ENCODE measurements around the gene DTX3. TPM values are rescaled to one million over a fixed set of nuclear protein-coding genes. Genes with fewer than 3 reads are reported as not detected.
"Not testable (repeated sequence)": the region's sequence is repeated elsewhere in the genome, so short reads cannot be mapped to it uniquely, and the experiment has no call there.

DTX3 gene
- polyA plus RNA-seq, 3 donors = 8.4 to 23.3 (median 14.5) TPM

DNA sequence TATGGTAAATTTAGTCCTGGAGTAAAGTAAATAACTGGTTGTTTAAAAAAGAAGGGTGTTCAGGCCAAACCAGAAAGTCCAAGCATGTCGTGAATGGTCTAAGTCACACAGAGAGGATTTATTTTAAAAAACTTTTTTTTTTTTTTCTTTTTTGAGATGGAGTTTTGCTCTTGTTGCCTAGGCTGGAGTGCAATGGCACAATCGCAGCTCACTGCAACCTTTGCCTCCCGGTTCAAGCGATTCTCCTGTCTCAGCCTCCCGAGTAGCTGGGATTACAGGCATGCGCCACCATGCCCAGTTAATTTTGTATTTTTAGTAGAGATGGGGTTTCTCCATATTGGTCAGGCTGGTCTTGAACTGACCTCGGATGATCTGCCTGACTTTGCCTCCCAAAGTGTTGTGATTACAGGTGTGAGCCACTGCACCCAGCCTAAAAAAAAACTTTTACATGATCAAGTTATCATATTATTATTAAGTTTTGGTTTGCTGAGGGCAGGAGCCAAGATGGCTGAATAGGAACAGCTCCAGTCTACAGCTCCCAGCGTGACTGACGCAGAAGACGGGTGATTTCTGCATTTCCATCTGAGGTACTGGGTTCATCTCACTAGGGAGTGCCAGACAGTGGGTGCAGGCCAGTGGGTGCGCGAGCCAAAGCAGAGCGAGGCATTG lies 41.5 kb downstream of the DTX3 start:
- WGBS, 3 donors = 64 to 79% (median 77%) methylated on average over 11 to 13 of the region's 13 CpGs

DNA sequence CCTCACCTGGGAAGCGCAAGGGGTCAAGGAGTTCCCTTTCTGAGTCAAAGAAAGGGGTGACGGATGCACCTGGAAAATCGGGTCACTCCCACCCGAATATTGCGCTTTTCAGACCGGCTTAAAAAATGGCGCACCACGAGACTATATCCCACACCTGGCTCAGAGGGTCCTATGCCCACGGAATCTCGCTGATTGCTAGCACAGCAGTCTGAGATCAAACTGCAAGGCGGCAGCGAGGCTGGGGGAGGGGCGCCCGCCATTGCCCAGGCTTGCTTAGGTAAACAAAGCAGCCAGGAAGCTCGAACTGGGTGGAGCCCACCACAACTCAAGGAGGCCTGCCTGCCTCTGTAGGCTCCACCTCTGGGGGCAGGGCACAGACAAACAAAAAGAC lies 42.0 kb downstream of the DTX3 start:
- H3K27ac ChIP-seq (ENCODE audit: low read depth, low read length) = not testable (repeated sequence)
- WGBS, 3 donors = 84 to 100% (median 100%) methylated on average over 2 to 7 of the region's 15 CpGs

More for the DNA sequence above, 41.5 kb downstream of the DTX3 start:
- H3K27ac ChIP-seq (ENCODE audit: low read depth, low read length) = not testable (repeated sequence)

GRCh38 chr12:57654042-57654441 lies 49.4 kb downstream of the DTX3 start:
- 57 to 67% (median 65%) methylated on average over 3 of the region's 3 CpGs for WGBS, 3 donors
- H3K27ac ChIP-seq (ENCODE audit: low read depth, low read length) = no peak overlapping the region

- 83 to 86% (median 84%) methylated on average over 22 to 23 of the region's 23 CpGs for WGBS, 3 donors
Observed at GRCh38 chr12:57655541-57656240, 51.1 kb downstream of the DTX3 start.

DNA sequence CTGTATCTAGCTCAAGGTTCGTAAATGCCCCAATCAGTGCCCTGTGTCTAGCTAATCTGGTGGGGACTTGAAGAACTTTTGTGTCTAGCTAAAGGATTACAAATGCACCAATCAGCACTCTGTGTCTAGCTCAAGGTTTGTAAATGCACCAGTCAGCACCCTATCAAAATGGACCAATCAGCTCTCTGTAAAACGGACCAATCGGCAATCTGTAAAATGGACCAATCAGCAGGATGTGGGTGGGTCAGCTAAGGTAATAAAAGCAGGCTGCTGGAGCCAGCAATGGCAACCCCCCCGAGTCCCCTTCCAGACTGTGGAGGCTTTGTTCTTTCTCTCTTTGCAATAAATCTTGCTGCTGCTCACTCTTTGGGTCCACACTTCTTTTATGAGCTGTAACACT lies 51.8 kb downstream of the DTX3 start:
- 78 to 84% (median 81%) methylated on average over 4 of the region's 4 CpGs for WGBS, 3 donors
- not testable (repeated sequence) for H3K27ac ChIP-seq (ENCODE audit: low read depth, low read length)

More at GRCh38 chr12:57655541-57656240, 51.1 kb downstream of the DTX3 start:
- no peak overlapping the region for H3K27ac ChIP-seq (ENCODE audit: low read depth, low read length)

- 28 to 62% (median 59%) methylated on average over 3 of the region's 3 CpGs for WGBS, 3 donors
- no peak overlapping the region for H3K27ac ChIP-seq (ENCODE audit: low read depth, low read length)
Observed at GRCh38 chr12:57657744-57658143, 53.1 kb downstream of the DTX3 start.

- H3K27ac ChIP-seq (ENCODE audit: low read depth, low read length) = no peak overlapping the region
- WGBS, 3 donors = 54 to 59% (median 58%) methylated on average over 3 of the region's 3 CpGs
Observed at GRCh38 chr12:57658890-57659289, 54.3 kb downstream of the DTX3 start.

Other genes with a start within 250 kb of the DTX3 start
- 10 to 100 TPM; 11.7 to 24.2 (median 18.1) TPM for gene R3HDM2, start 173.8 kb upstream of the DTX3 start, polyA plus RNA-seq
- under 1 TPM in 1 of 3 donors, not detected in 2; 0.03 TPM for gene INHBC, start 170.0 kb upstream of the DTX3 start, polyA plus RNA-seq
- gene INHBE, start 149.5 kb upstream of the DTX3 start, polyA plus RNA-seq = not detected
- gene GLI1, start 145.0 kb upstream of the DTX3 start, polyA plus RNA-seq = under 1 TPM; 0.11 to 0.25 (median 0.18) TPM
- 10 to 100 TPM in 2 of 3 donors, 1 to 10 TPM in 1; 2.6 to 33.6 (median 28.7) TPM for gene ARHGAP9, start 125.0 kb upstream of the DTX3 start, polyA plus RNA-seq
- gene MARS1, start 116.8 kb upstream of the DTX3 start, polyA plus RNA-seq = 10 to 100 TPM; 31.7 to 67.0 (median 42.7) TPM
- gene DDIT3, start 84.3 kb upstream of the DTX3 start, polyA plus RNA-seq = 10 to 100 TPM; 27.4 to 30.6 (median 28.1) TPM
- gene MBD6, start 82.0 kb upstream of the DTX3 start, polyA plus RNA-seq = 10 to 100 TPM; 20.9 to 32.4 (median 24.8) TPM
- gene DCTN2, start 57.6 kb upstream of the DTX3 start, polyA plus RNA-seq = 10 to 100 TPM; 88.6 to 95.1 (median 93.2) TPM
- gene KIF5A, start 54.8 kb upstream of the DTX3 start, polyA plus RNA-seq = under 1 TPM; 0.04 to 0.41 (median 0.11) TPM
- 10 to 100 TPM in 2 of 3 donors, 1 to 10 TPM in 1; 8.8 to 10.2 (median 10.1) TPM for gene PIP4K2C, start 13.6 kb upstream of the DTX3 start, polyA plus RNA-seq
- 10 to 100 TPM in 2 of 3 donors, 1 to 10 TPM in 1; 4.7 to 69.7 (median 10.8) TPM for gene ARHGEF25, start 6.6 kb downstream of the DTX3 start, polyA plus RNA-seq
- gene B4GALNT1, start 28.4 kb downstream of the DTX3 start, polyA plus RNA-seq = 1 to 10 TPM in 1 of 3 donors, under 1 TPM in 2; 0.35 to 2.5 (median 0.70) TPM
- 100 to 1,000 TPM; 176 to 204 (median 192) TPM for gene OS9, start 89.3 kb downstream of the DTX3 start, polyA plus RNA-seq
- gene AGAP2, start 133.9 kb downstream of the DTX3 start, polyA plus RNA-seq = 1 to 10 TPM in 2 of 3 donors, under 1 TPM in 1; 0.77 to 3.1 (median 2.2) TPM
- 10 to 100 TPM; 30.1 to 38.8 (median 36.2) TPM for gene TSPAN31, start 140.2 kb downstream of the DTX3 start, polyA plus RNA-seq
- 10 to 100 TPM; 50.9 to 96.4 (median 73.9) TPM for gene CDK4, start 147.5 kb downstream of the DTX3 start, polyA plus RNA-seq
- 1 to 10 TPM; 5.3 to 8.8 (median 7.4) TPM for gene MARCHF9, start 150.3 kb downstream of the DTX3 start, polyA plus RNA-seq
- 1 to 10 TPM in 2 of 3 donors, not detected in 1; 3.0 to 4.2 TPM for gene CYP27B1, start 162.3 kb downstream of the DTX3 start, polyA plus RNA-seq
- 10 to 100 TPM; 20.9 to 25.8 (median 24.9) TPM for gene METTL1, start 167.3 kb downstream of the DTX3 start, polyA plus RNA-seq
- gene EEF1AKMT3, start 167.8 kb downstream of the DTX3 start, polyA plus RNA-seq = 10 to 100 TPM in 1 of 3 donors, 1 to 10 TPM in 2; 5.5 to 12.0 (median 6.3) TPM
- 10 to 100 TPM; 14.4 to 32.6 (median 23.8) TPM for gene TSFM, start 178.0 kb downstream of the DTX3 start, polyA plus RNA-seq
- gene AVIL, start 213.9 kb downstream of the DTX3 start, polyA plus RNA-seq = 1 to 10 TPM; 3.4 to 7.0 (median 6.9) TPM
- gene CTDSP2, start 241.9 kb downstream of the DTX3 start, polyA plus RNA-seq = 100 to 1,000 TPM in 1 of 3 donors, 10 to 100 TPM in 2; 76.0 to 106 (median 96.4) TPM

All from adipose tissue (tissue), 3 donors.